Breast epithelium (tissue), 4 donors: ENCODE data around the gene BMPER. TPM values are rescaled to one million over a fixed set of nuclear protein-coding genes. Genes with fewer than 3 reads are reported as not detected.

Experiments
- DNase-seq, 2 donors: peaks; one replicate each; pipeline ENCODE4 v3.0.0-alpha.2; 2019; ENCODE audit warnings: low spot score in 2 of 2
- H3K27ac ChIP-seq, 2 donors: fragments of 200-600 bp; sonication (generic) in 1 of 2; one replicate each; pipeline ENCODE4 v1.5.1; 2016 to 2019; ENCODE audit warnings: mild to moderate bottlenecking in 1 of 2
- H3K27me3 ChIP-seq, 2 donors: fragments of 200-600 bp; sonication (generic) in 1 of 2; one replicate each; pipeline versions ENCODE4 v1.5.1 to v1.6.0; 2017 to 2019; ENCODE audit warnings: control low read depth in 1 of 2, mild to moderate bottlenecking in 1 of 2
- H3K36me3 ChIP-seq: fragments of 200-600 bp; one replicate; pipeline ENCODE4 v1.5.1; 2019
- H3K4me1 ChIP-seq, 2 donors: fragments of 200-600 bp; sonication (generic); one replicate each; pipeline ENCODE4 v1.5.1; 2016 to 2019; ENCODE audit warnings: control low read depth in 1 of 2
- H3K4me3 ChIP-seq, 3 donors: fragments of 200-600 bp; sonication (generic); 1 replicate in 2 of 3; 2 replicates in 1 of 3; pipeline ENCODE4 v1.5.1; 2016 to 2019; ENCODE audit warnings: mild to moderate bottlenecking in 3 of 3, moderate library complexity in 2 of 3
- H3K9me3 ChIP-seq, 2 donors: fragments of 200-600 bp; sonication (generic) in 1 of 2; one replicate each; pipeline ENCODE4 v1.5.1; 2016 to 2019; ENCODE audit warnings: control low read depth in 1 of 2
- CTCF ChIP-seq, 3 donors: fragments of 450-650 bp; IDR thresholded peaks; one replicate each; pipeline ENCODE4 v1.5.1; 2016 to 2017; ENCODE audit warnings: antibody characterized with exemption in 3 of 3, mild to moderate bottlenecking in 3 of 3, moderate library complexity in 3 of 3
- POLR2A ChIP-seq: fragments of 450-650 bp; IDR thresholded peaks from one replicate; pipeline ENCODE4 v1.6.1; 2016; ENCODE audit warnings: antibody characterized with exemption, mild to moderate bottlenecking, moderate library complexity
- POLR2AphosphoS5 ChIP-seq, 3 donors: sonication (generic); formaldehyde crosslinking; IDR thresholded peaks; one replicate each; pipeline ENCODE4 v1.6.1; 2017; ENCODE audit warnings: antibody characterized with exemption in 3 of 3
- intact Hi-C: fragments of 100-400 bp; cut with DNase I; formaldehyde crosslinking; loops from one replicate; pipeline ENCODE4 v1.15.1; 2023; ENCODE audit warnings: low total_unique reads
- total RNA-seq, 3 donors: library from RNA; depleted of rRNA; stranded (reverse); fragments of >200 nt; gene quantifications; one replicate each; pipeline ENCODE4 v1.1.0, GENCODE V29; 2016

The BMPER gene
- total RNA-seq, 3 donors from 2014 or later: 1.6 to 6.9 (median 2.0) TPM

GRCh38 chr7:34044734-34045353, 139.5 kb downstream of the BMPER start:
- no peak overlapping the region for H3K27ac ChIP-seq
- no peaks in the 10 kb centered on the region for H3K27me3 ChIP-seq
- no peak for TF ChIP-seq POLR2AphosphoS5 (IDR thresholded peaks at IDR 0.05)
- no peak for TF ChIP-seq CTCF (IDR thresholded peaks at IDR 0.05)
- no peak for TF ChIP-seq POLR2A
- no peak overlapping the region for H3K4me3 ChIP-seq
- no peaks in the 10 kb centered on the region for H3K9me3 ChIP-seq
- no peak for DNase-seq
- no peaks in the 10 kb centered on the region for H3K36me3 ChIP-seq
- intact Hi-C loops: no loop called here
- H3K4me1 ChIP-seq: no peaks in the 10 kb centered on the region

DNA sequence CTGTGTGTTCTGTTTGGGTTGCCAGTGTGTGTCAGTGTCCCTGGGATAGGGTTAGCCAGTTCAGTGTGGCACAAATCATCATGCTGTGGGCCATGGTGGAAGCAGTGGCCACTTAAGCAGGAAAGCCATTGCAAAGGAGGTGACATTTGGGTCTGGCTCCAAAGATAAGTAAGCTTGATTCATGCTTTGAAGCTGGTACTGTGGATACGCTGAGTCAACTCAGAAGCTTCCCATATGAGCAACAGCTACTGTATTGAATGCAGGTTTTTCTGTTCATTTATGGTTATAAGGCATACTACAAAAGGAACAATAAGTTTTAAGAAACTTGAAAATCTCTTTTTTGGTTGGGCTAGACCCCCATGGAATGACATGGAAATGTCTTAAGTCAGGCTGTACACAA, 143.1 kb downstream of the BMPER start:
- Histone ChIP-seq H3K4me1 (no peaks in the 10 kb centered on the region), H3K27ac (no peak overlapping the region), H3K4me3 (no peak overlapping the region), H3K9me3 (no peaks in the 10 kb centered on the region), H3K27me3 (no peaks in the 10 kb centered on the region), H3K36me3 (no peaks in the 10 kb centered on the region)
- DNase-seq: no peak
- no peak for TF ChIP-seq CTCF (IDR thresholded peaks at IDR 0.05)
- no peak for TF ChIP-seq POLR2A
- no peak for TF ChIP-seq POLR2AphosphoS5 (IDR thresholded peaks at IDR 0.05)
- intact Hi-C loops: no loop called here

DNA sequence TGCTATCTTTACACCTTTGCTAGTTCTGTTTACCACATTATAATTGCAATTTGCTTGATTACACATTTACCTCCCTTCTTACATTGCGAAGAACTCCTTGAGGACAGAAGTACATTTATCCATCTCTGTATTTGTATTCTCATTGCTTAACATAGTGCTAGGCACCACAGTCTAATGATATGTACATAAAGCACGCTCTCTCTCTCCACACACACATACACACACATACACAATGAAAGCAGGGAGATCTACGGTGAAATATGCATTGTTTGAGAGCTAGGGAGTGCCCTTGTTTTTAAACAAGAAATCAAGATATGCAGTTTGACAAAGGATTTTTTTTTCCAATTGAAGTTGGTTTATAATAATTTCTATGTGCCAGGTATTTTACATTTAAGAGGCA, 148.7 kb downstream of the BMPER start:
- H3K9me3 ChIP-seq: no peaks in the 10 kb centered on the region
- H3K27me3 ChIP-seq: no peaks in the 10 kb centered on the region
- no peak overlapping the region for H3K27ac ChIP-seq
- H3K4me1 ChIP-seq: peaks cover 0 to 5% of the 10 kb centered on the region in 2 donors
- intact Hi-C loops: no loop called here
- no peak for DNase-seq
- H3K4me3 ChIP-seq: no peak overlapping the region
- H3K36me3 ChIP-seq: no peaks in the 10 kb centered on the region
- TF ChIP-seq POLR2A (no peak), CTCF (IDR thresholded peaks at IDR 0.05) (no peak), POLR2AphosphoS5 (IDR thresholded peaks at IDR 0.05) (no peak)

GRCh38 chr7:34057136-34057535, 151.8 kb downstream of the BMPER start:
- H3K4me1 ChIP-seq: peaks cover 0 to 5% of the 10 kb centered on the region in 2 donors
- no peak for TF ChIP-seq CTCF (IDR thresholded peaks at IDR 0.05)
- TF ChIP-seq POLR2AphosphoS5 (IDR thresholded peaks at IDR 0.05): no peak
- TF ChIP-seq POLR2A: no peak
- no peak for DNase-seq
- no peaks in the 10 kb centered on the region for H3K9me3 ChIP-seq
- intact Hi-C loops: no loop called here
- no peak overlapping the region for H3K4me3 ChIP-seq
- H3K27me3 ChIP-seq: no peaks in the 10 kb centered on the region
- no peaks in the 10 kb centered on the region for H3K36me3 ChIP-seq
- H3K27ac ChIP-seq: no peak overlapping the region

DNA sequence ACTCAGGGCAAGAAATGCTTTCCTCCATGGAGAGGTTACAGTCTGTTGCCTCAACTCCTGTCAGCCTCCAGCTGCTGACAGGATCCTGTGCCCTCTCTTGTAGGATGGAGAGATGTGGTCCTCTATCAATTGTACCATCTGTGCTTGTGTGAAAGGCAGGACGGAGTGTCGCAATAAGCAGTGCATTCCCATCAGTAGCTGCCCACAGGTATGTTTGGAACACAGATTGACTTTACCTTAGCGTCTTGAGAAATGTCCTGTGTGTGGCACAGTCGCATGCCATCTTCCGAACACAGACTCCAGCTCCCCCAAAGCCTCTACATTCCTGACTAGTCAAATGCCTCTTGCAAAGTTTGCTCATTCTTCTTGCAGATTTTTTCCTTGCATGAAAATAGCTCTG, 152.6 kb downstream of the BMPER start:
- Histone ChIP-seq H3K27ac (peak overlapping the region in 1 of 2 donors; percentile 38), H3K27me3 (no peaks in the 10 kb centered on the region), H3K4me1 (peaks cover 0 to 5% of the 10 kb centered on the region in 2 donors), H3K36me3 (no peaks in the 10 kb centered on the region), H3K4me3 (no peak overlapping the region), H3K9me3 (no peaks in the 10 kb centered on the region)
- peak in 1 of 2 donors; percentile 64 for DNase-seq
- intact Hi-C loops: no loop called here
- TF ChIP-seq POLR2AphosphoS5 (IDR thresholded peaks at IDR 0.05) (peak in 1 of 3 donors; percentile 51), CTCF (IDR thresholded peaks at IDR 0.05) (no peak)
